Measurements from ENCODE around the gene MYBPH.

DNA sequence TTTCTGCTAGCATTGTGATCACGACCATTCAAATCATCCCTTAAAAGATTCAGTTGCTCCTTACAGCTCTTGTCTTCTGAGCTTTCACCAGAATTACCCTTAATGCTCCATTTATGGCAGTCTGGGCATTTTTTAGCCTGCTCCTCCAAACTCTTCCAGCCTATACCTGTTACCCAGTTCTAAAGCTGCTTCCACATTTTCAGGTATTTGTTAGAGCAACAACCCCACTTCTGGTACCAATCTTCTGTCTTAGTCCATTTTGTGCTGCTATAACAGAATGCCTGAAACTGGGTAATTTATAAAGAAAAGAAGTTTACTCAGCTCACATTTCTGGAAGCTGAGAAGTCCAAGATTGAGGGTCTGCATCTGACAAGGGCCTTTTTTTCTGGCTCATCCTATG is 17.2 kb downstream of the MYBPH start:
- TF ChIP-seq, protein P1, sequence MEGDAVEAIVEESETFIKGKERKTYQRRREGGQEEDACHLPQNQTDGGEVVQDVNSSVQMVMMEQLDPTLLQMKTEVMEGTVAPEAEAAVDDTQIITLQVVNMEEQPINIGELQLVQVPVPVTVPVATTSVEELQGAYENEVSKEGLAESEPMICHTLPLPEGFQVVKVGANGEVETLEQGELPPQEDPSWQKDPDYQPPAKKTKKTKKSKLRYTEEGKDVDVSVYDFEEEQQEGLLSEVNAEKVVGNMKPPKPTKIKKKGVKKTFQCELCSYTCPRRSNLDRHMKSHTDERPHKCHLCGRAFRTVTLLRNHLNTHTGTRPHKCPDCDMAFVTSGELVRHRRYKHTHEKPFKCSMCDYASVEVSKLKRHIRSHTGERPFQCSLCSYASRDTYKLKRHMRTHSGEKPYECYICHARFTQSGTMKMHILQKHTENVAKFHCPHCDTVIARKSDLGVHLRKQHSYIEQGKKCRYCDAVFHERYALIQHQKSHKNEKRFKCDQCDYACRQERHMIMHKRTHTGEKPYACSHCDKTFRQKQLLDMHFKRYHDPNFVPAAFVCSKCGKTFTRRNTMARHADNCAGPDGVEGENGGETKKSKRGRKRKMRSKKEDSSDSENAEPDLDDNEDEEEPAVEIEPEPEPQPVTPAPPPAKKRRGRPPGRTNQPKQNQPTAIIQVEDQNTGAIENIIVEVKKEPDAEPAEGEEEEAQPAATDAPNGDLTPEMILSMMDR (IDR thresholded peaks at IDR 0.05): no peak
- TF ChIP-seq EP300 (IDR thresholded peaks at IDR 0.05) (no peak), PHF8 (IDR thresholded peaks at IDR 0.05; ENCODE audit: borderline replicate concordance, low read depth) (no peak), KDM5A (IDR thresholded peaks at IDR 0.05) (no peak), POLR2A (IDR thresholded peaks at IDR 0.05; ENCODE audit: low read length) (no peak), ZFP36 (IDR thresholded peaks at IDR 0.05; ENCODE audit: borderline replicate concordance, partially characterized antibody) (no peak), TFCP2L1 (CRISPR knock-in tag; IDR thresholded peaks at IDR 0.05) (no peak), TP53 (CRISPR knock-in tag; IDR thresholded peaks at IDR 0.05) (no peak), RFX5 (IDR thresholded peaks at IDR 0.05) (no peak), RNF2 (IDR thresholded peaks at IDR 0.05; ENCODE audit: borderline replicate concordance, low read depth) (no peak), JUN (IDR thresholded peaks at IDR 0.05) (no peak), SMC3 (IDR thresholded peaks at IDR 0.05) (no peak)
- TF ChIP-seq, protein P2, sequence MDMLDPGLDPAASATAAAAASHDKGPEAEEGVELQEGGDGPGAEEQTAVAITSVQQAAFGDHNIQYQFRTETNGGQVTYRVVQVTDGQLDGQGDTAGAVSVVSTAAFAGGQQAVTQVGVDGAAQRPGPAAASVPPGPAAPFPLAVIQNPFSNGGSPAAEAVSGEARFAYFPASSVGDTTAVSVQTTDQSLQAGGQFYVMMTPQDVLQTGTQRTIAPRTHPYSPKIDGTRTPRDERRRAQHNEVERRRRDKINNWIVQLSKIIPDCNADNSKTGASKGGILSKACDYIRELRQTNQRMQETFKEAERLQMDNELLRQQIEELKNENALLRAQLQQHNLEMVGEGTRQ (IDR thresholded peaks at IDR 0.05): no peak
- TF ChIP-seq, protein P3, sequence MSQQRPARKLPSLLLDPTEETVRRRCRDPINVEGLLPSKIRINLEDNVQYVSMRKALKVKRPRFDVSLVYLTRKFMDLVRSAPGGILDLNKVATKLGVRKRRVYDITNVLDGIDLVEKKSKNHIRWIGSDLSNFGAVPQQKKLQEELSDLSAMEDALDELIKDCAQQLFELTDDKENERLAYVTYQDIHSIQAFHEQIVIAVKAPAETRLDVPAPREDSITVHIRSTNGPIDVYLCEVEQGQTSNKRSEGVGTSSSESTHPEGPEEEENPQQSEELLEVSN (IDR thresholded peaks at IDR 0.05; ENCODE audit: borderline replicate concordance, low read depth): no peak
